ENCODE measurements around the gene ENTR1. TPM values are rescaled to one million over a fixed set of nuclear protein-coding genes. Genes with fewer than 3 reads are reported as not detected.

ENTR1 gene
- total RNA-seq, 4 donors from 2014 or later = 26.5 to 38.1 (median 33.5) TPM

GRCh38 chr9:136387217-136387616 lies 23.2 kb downstream of the ENTR1 start:
- TF ChIP-seq, protein P1, sequence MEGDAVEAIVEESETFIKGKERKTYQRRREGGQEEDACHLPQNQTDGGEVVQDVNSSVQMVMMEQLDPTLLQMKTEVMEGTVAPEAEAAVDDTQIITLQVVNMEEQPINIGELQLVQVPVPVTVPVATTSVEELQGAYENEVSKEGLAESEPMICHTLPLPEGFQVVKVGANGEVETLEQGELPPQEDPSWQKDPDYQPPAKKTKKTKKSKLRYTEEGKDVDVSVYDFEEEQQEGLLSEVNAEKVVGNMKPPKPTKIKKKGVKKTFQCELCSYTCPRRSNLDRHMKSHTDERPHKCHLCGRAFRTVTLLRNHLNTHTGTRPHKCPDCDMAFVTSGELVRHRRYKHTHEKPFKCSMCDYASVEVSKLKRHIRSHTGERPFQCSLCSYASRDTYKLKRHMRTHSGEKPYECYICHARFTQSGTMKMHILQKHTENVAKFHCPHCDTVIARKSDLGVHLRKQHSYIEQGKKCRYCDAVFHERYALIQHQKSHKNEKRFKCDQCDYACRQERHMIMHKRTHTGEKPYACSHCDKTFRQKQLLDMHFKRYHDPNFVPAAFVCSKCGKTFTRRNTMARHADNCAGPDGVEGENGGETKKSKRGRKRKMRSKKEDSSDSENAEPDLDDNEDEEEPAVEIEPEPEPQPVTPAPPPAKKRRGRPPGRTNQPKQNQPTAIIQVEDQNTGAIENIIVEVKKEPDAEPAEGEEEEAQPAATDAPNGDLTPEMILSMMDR (IDR thresholded peaks at IDR 0.05) = no peak
- no peak for DNase-seq (ENCODE audit: low spot score)
- no peak for ATAC-seq (ENCODE audit: low FRiP score)

- DNase-seq (ENCODE audit: low spot score) (no peak), ATAC-seq (ENCODE audit: low FRiP score) (no peak)
These were observed 24.4 kb downstream of the ENTR1 start for GRCh38 chr9:136386018-136386417.

DNA sequence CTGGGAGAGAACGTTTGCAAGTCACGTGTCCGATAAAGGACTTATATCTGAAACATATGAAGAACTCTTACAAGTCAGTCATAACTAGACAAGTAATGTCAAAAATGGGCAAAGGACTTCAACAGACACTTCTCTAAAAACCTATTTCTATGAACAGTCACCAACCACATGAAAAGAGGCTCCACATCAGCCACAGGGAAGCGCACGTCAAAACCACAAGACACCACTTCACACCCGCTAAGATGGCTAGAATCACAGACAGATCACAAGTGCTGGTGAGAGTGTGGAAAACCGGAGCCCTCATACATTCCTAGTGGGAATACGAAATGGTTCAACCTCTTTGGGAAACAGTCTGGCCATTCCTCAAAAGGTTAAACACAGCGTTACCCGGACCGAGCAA lies 25.4 kb downstream of the ENTR1 start:
- ATAC-seq (ENCODE audit: low FRiP score) (no peak), DNase-seq (ENCODE audit: low spot score) (no peak)
- TF ChIP-seq, protein P1 (IDR thresholded peaks at IDR 0.05) = no peak

More at GRCh38 chr9:136386018-136386417, 24.4 kb downstream of the ENTR1 start:
- TF ChIP-seq, protein P1 (IDR thresholded peaks at IDR 0.05) = no peak

- TF ChIP-seq, protein P1 (IDR thresholded peaks at IDR 0.05) = no peak
- ATAC-seq (ENCODE audit: low FRiP score) (no peak), DNase-seq (ENCODE audit: low spot score) (no peak)
These were observed 27.0 kb downstream of the ENTR1 start for GRCh38 chr9:136383436-136383835.

DNA sequence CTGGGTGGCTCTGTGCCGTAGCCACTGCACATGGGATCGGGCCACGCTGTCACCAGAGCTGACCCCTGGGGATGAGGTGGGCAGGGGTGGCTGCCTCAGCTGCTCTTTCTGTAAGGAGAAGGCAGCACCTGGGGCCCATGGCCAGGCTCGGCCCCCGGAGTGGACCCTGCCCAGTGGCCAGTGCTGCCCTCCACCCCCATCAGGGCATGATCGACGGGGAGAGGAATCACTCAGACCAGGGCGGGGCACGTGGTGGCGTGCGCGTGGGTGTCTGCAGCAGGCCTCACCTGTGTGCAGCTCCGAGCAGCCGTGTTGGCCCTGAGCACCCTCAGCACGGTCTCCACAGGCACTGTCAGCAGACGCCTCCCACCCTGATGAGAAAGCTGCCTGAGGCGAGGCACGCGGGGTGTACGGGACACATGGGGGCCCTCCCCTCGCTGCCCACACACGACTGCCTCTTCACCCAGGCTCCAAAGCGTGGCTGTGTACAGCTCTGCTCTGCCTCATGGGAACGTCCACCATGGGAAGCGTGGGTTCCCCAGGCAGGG lies 28.4 kb downstream of the ENTR1 start:
- TF ChIP-seq, protein P1 (IDR thresholded peaks at IDR 0.05) = no peak
- DNase-seq (ENCODE audit: low spot score) (no peak), ATAC-seq (ENCODE audit: low FRiP score) (no peak)

DNA sequence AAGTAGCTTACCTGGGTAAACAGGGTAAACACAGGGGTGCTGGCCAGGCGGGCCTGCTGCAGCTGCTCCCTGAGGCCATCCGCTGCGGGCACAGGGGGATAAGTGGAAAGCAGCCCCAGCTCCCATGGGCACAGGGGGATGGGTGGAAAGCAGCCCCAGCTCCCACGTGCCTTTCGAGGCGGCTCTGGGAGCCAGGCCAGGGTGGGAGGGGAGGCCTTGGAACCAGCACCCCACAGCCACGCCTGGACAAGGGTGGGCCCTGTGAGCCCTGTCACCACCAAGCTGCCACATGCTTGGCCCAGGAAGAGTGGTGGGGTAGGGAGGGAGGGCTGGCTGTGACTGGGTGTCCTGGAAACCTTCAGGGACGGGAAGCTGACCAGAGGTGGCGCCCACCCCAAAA lies 29.1 kb downstream of the ENTR1 start:
- TF ChIP-seq, protein P1 (IDR thresholded peaks at IDR 0.05) = no peak
- DNase-seq (ENCODE audit: low spot score) = no peak
- ATAC-seq (ENCODE audit: low FRiP score) = no peak

DNA sequence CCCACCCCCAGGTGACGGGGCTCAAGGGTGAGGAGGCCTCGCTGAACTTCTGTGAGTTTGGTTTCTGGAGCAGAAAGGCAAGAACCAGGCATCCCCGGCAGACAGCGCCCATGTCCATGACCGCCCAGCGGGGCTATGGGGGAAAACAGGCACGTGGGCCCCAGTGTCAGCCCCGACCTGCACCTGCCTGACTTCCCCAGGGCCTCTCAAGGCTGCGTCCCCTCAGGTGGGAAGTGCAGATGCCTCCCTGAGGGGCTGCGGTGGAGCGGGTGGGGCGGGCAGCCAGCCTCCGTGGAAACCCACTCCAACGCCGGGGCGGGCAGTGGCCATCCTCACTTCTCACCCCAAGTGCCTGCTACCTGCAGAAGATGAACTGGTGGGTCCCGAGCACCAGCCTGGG lies 30.0 kb downstream of the ENTR1 start:
- DNase-seq (ENCODE audit: low spot score) = no peak
- ATAC-seq (ENCODE audit: low FRiP score) = no peak
- TF ChIP-seq, protein P1 (IDR thresholded peaks at IDR 0.05) = no peak
